IPS-18c (cell line): ENCODE results near the gene DRC3.

Source experiments
- H3K4me3 ChIP-seq: 2 replicates; pipeline ENCODE4 v1.7.0; 2013; ENCODE audit warnings: low read depth, mild to moderate bottlenecking, low read length, moderate library complexity; ENCODE audit not compliant: insufficient read depth
- H3K9me3 ChIP-seq: one replicate; pipeline ENCODE4 v1.6.1; 2013; ENCODE audit warnings: mild to moderate bottlenecking, low read length, moderate library complexity; ENCODE audit not compliant: control insufficient read depth, insufficient read depth

The DRC3 gene

DNA sequence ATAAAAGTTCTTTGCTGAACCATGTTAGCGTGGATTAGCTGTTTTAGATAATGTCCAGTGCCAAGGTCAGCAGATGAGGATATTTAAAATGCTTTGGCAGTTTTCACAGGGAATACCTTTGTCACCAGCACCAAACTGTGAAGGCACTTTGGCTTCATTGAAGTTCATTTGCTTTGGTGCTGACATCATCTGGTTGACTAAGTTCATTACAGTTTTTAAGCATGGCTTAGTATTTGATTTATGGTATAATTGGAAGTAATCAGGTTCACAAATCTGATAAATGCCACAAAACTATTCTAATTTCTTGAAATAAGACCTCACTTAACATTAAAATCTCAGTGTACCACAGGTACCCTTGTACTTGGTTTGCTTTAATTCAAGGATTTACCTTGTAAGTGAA is 70.8 kb downstream of the DRC3 start:
- Histone ChIP-seq H3K4me3 (no peak overlapping the region), H3K9me3 (no peaks in the 10 kb centered on the region)

DNA sequence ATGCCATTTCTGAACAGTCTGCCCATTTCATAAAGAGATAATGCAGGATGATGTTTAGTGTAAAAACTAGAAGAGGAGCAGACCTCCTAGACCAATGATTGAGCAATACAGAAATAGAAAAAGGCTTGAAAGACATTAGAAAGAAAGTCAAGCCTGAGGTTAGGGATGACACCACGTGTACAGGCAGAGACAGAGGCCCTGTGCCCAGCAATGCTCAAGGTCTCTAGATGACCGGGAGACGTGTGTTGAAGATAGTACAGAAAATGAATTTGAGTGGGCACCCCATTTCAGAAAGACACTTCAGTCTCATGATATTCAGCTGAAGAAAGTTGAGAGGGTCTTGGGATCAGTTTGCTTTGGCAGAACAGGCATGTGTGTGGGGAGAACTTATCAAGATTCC is 71.9 kb downstream of the DRC3 start:
- no peak overlapping the region for H3K4me3 ChIP-seq
- H3K9me3 ChIP-seq: no peaks in the 10 kb centered on the region

DNA sequence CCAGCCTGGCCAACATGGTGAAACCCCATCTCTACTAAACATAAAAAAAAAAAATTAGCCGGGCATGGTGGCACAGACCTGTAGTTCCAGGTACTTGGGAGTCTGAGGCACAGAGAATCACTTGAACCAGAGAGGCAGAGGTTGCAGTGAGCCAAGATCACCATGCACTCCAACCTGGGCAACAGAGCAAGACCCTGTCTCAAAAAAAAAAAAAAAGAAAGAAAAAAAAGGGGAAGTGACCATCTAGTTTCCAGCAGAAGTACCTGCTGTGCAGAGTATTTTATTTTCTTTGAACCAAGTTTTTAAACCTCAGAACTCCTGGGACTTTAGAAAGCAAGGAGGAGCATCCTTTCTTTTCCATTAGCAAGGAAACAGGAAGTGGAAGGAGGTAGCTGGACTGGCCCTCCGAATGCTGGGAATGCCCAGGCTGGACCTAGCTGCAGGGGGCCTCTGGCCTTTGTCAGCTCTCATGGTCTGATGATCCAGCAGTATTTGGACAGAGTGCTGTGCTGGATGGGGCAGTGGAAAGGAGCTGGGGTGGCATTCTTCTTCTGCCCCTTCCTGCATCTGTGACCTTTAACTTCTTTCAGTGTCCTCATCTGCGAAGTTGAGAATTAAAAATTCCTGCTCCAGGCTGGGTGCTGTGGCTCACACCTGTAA is 73.2 kb downstream of the DRC3 start:
- H3K4me3 ChIP-seq: no peak overlapping the region
- H3K9me3 ChIP-seq: no peaks in the 10 kb centered on the region

DNA sequence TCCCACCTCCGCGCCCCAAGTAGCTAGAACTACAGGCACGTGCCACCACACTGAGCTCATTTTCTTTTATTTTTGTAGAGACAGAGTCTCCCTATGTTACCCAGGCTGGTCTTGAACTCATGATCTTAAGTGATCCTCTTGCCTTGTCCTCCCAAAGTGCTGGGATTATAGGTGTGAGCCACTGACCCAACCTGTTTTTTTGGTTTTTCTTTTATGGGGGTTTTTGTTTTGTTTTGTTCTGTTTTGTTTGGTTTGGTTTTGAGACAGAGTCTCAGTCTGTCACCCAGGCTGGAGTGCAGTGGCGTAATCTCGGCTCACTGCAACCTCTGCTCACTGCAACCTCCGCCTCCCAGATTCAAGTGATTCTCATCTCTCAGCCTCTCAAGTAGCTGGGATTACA is 82.9 kb downstream of the DRC3 start:
- H3K4me3 ChIP-seq: no peak overlapping the region
- no peaks in the 10 kb centered on the region for H3K9me3 ChIP-seq

DNA sequence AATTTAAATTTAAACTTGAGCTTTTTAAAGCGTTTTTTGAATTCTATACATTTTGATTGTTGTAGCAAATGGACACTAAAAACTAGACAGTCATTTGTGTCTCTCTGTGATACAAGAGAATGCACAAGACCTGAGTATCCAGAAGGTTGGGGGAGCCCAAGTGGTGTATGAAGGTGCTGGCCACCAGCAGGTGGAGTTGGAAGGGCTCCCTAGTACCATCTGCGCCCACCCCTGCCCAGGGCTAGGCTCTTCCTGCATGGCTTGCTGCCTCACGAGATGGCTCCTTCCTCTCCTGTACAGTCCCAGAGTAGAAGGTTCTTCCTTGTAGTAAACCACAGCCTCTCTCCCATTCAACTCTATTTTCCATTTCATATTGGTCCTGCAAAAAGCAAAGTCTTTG is 83.6 kb downstream of the DRC3 start:
- H3K4me3 ChIP-seq: no peak overlapping the region
- H3K9me3 ChIP-seq: no peaks in the 10 kb centered on the region

DNA sequence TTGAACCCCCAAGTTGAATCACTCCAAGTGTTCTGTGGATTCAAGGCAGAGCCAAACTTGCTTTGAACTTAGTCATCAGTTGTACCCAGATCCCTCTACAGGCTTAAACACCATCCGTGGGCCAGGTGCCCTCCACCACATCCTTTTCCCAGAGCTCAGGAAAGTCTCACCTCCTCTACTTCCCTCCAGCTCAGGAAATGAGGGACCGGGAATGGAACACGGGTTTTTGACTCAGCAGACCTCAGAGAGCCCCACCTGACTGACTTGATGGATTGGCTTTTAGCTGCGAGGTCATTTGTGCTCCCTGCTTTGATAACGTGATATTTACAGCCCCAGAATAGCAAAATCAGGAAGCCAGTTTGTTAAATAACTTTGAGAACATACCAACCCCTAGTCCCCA is 86.6 kb downstream of the DRC3 start:
- Histone ChIP-seq H3K4me3 (no peak overlapping the region), H3K9me3 (no peaks in the 10 kb centered on the region)

DNA sequence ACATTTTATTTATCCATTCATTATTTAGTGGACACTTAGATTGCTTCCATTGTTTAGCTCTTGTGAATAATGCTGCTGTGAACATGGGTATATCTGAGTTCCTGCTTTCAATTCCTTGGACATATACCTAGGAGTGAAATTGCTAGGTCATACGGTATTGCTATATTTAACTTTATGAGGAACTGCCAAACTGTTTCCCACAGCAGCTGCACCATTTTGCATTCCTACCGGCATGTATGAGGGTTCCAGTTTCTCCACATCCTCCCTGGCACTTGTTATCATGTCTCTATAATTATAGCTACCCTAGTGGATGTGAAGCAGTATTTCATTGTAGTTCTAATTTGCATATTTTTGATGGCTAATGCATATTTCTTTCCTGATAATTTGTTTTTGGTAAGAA is 91.4 kb downstream of the DRC3 start:
- no peaks in the 10 kb centered on the region for H3K9me3 ChIP-seq
- H3K4me3 ChIP-seq: no peak overlapping the region

DNA sequence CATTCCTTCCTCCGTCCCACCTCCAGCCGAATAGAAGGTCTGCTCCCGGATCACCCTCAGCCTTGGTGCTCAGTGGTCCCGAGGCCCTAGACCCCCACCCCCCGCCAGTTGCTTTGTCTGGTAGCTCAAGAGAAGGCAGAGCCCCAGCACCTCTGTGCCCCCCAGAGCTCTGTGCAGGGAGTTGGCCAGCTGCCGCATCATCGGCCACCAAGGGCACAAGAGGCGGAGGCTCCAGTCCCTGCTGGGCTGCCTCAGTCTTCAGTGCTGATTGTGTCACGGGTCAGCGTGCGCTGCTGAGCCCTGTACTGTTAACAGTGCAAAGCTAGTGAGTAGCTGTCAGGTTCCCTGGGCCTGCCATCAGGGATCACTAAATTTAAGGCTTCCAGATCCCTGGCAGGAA is 92.9 kb downstream of the DRC3 start:
- Histone ChIP-seq H3K9me3 (no peaks in the 10 kb centered on the region), H3K4me3 (no peak overlapping the region)
